ENCODE measurements around the gene BOLA1.

DNA sequence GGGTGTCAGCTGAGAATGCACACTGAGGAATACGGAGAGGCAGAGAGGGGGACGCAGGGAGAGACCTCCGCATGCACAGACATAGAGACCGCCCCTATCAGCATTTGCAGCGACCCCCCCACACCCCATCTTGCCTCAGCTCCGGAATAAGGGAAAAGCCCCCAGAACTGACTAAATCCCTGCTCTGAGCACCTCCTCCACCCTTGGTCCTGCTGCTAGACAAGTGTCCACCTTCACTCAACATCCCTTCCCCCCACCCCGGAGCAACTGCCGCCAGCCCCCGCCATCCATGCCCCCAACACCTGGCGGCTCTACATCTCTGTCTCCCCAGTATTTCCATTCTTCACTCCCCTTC lies 17.5 kb downstream of the BOLA1 start:
- TF ChIP-seq, protein P1, sequence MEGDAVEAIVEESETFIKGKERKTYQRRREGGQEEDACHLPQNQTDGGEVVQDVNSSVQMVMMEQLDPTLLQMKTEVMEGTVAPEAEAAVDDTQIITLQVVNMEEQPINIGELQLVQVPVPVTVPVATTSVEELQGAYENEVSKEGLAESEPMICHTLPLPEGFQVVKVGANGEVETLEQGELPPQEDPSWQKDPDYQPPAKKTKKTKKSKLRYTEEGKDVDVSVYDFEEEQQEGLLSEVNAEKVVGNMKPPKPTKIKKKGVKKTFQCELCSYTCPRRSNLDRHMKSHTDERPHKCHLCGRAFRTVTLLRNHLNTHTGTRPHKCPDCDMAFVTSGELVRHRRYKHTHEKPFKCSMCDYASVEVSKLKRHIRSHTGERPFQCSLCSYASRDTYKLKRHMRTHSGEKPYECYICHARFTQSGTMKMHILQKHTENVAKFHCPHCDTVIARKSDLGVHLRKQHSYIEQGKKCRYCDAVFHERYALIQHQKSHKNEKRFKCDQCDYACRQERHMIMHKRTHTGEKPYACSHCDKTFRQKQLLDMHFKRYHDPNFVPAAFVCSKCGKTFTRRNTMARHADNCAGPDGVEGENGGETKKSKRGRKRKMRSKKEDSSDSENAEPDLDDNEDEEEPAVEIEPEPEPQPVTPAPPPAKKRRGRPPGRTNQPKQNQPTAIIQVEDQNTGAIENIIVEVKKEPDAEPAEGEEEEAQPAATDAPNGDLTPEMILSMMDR (IDR thresholded peaks at IDR 0.05; ENCODE audit: low read depth, low read length, poor library complexity, severe bottlenecking), result no peak
- no peak for TF ChIP-seq EZH2phosphoT487 (IDR thresholded peaks at IDR 0.05; ENCODE audit: borderline replicate concordance, low read length)
